Dermis microvascular lymphatic vessel endothelial cell (primary cell): ENCODE results near the gene EZR. TPM values are rescaled to one million over a fixed set of nuclear protein-coding genes. Genes with fewer than 3 reads are reported as not detected.

Source experiments
- DNase-seq, 2 donors: peaks; one replicate each; pipeline versions ENCODE4 v3.0.0 to v3.0.0-alpha.2; 2010; ENCODE audit warnings: low read depth in 2 of 2
- total RNA-seq: library from RNA; depleted of rRNA; stranded (reverse); fragments of >200 nt; gene quantifications from 2 replicates; pipeline ENCODE4 v1.2.1, GENCODE V29; 2014

EZR gene
- total RNA-seq, 1 donor from 2014 or later = 64.4 TPM

GRCh38 chr6:158735009-158735408 is 84.2 kb downstream of the EZR start:
- no peak for DNase-seq

GRCh38 chr6:158730541-158730907 is 88.6 kb downstream of the EZR start:
- DNase-seq = no peak

- DNase-seq = no peak
Observed at GRCh38 chr6:158729906-158730540, 89.1 kb downstream of the EZR start.

GRCh38 chr6:158725704-158726103 is 93.5 kb downstream of the EZR start:
- DNase-seq = no peak

GRCh38 chr6:158722176-158722729 is 96.9 kb downstream of the EZR start:
- no peak for DNase-seq

- DNase-seq = peak in 1 of 2 donors; percentile 39
Observed at GRCh38 chr6:158718461-158719046, 100.6 kb downstream of the EZR start.

GRCh38 chr6:158717341-158718330 is 101.5 kb downstream of the EZR start:
- DNase-seq = no peak

Other genes starting within 250 kb of the EZR start
- 61.7 and 81.1 TPM in 2 replicates for gene DYNLT1, start 174.6 kb downstream of the EZR start, total RNA-seq
- 0.51 and 0.76 TPM in 2 replicates for gene SYTL3, start 169.3 kb downstream of the EZR start, total RNA-seq
- 2.3 and 2.7 TPM in 2 replicates for gene RSPH3, start 180.8 kb upstream of the EZR start, total RNA-seq
- gene TAGAP, start 225.6 kb upstream of the EZR start, total RNA-seq = under 0.01 TPM in 2 replicates